Stimulated activated CD8-positive, alpha-beta memory T cell treated with anti-CD3 and anti-CD28 coated beads, Interleukin-12 subunit alpha, Interleukin-12 subunit beta, amount 100 ng/mL, for 4 hours (primary cell): ENCODE measurements around the gene COL20A1.
"Not testable (repeated sequence)": the region's sequence is repeated elsewhere in the genome, so short reads cannot be mapped to it uniquely, and the experiment has no call there.

Source experiments
- DNase-seq: peaks from one replicate; pipeline ENCODE4 v3.0.0-alpha.2; 2020; ENCODE audit warnings: low read depth

COL20A1 gene

GRCh38 chr20:63377256-63377941 is 84.4 kb downstream of the COL20A1 start:
- no peak for DNase-seq

GRCh38 chr20:63377951-63378381 is 85.0 kb downstream of the COL20A1 start:
- DNase-seq: no peak

GRCh38 chr20:63378626-63379025 is 85.6 kb downstream of the COL20A1 start:
- no peak for DNase-seq

GRCh38 chr20:63379296-63379695 is 86.3 kb downstream of the COL20A1 start:
- DNase-seq: no peak

DNA sequence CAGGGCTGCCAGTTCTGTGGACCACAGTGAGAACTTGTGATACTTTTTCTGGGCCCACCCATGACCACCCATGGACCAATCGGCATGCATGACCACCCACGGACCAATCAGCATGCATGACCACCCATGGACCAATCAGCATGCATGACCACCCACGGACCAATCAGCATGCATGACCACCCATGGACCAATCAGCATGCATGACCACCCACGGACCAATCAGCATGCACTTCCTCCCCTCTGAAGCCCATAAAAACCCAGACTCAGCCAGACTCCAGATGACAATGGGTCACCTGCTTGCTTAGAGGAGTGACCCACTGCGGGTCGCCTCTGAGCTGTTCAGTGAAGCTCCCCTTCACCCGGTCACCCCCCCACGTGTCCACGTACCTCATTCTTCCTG is 86.9 kb downstream of the COL20A1 start:
- not testable (repeated sequence) for DNase-seq

DNA sequence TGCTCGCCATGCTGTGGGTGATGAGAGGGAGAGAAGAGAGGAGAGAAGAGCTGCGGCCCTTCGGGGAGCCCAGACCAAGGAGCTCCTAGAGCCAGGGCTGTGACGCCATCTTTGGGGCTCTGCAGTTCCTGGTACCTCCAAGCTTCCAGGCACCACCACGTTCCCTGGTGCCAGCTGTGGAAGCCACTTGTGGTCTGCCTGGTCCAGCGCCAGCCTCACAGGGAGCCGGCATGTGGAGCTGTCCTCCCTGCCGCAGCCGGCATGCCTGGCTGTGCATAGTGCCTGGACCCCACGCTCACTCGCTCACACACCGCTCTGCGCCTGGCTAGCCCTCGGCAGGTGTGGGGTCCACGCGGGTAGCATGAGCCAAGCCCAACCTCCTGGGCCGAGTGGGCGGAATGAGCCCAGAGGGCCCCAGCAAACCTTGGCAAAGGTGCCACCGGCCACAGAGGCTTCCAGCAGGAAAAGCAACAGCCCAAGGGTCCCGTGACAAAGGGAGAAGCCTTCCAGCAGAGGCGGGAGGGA is 87.4 kb downstream of the COL20A1 start:
- no peak for DNase-seq

DNA sequence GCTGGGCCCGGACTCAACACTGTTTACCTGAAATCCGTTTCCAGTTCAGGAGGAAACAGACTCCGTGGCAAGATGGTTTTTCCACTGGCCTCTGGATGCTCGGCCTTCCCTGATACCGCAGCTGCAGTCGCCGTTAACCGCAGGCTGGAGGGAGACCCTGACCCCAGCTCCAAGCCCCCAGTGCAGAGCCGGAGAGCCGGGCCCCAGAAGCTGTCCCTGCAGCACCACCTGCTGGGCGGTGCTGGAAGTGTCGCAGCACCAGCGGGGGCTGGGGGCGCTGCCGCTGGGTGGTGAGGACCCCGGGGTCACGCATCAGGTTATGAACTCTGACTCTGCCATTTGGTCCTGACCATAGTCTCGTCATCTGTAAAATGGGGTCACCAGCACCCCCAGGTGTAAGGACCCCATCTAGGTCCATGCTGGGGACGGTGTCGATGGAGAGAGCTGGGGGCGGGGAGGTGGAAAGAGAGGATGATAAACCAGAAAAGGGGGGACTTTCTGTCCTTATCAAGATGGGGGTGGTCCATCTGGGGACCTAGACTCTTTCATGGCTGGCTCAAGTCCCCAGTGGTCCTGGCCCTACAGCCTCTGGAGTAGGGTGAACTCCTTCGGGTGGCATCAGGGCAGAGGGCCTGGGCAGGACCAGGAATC is 88.9 kb downstream of the COL20A1 start:
- no peak for DNase-seq

DNA sequence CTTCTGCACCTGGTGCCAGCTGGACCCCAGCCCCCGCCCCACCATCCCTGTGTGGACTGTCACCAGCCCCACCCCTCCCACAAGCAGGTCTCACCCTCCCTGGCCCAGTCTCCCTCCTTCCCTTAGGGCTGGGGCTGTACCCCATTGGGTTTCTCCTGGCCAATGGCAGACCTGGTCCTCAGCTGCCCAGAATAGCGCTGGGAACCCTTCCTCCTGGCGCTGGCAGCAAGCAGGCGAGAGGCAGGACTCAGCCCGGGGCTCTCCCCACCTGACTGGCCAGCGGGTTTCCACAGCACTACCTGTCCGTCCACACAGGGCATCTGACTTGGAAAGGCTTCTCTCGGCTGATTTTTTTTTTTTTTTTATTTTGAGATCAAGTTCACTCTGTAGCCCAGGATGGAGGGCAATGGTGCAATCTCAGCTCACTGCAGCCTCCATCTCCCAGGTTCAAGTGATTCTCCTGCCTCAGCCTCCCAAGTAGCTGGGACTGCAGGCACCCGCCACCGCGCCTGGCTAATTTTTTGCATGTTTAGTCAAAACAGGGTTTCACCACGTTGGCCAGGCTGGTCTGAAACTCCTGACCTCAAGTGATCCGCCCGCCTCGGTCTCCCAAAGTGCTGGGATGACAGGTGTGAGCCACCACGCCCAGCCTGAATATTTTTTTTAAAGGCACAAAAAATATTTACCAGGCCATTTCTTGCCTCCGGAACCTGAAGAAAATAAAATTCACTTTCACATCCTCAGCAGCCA is 89.7 kb downstream of the COL20A1 start:
- no peak for DNase-seq

GRCh38 chr20:63383556-63383955 is 90.6 kb downstream of the COL20A1 start:
- DNase-seq: no peak

DNA sequence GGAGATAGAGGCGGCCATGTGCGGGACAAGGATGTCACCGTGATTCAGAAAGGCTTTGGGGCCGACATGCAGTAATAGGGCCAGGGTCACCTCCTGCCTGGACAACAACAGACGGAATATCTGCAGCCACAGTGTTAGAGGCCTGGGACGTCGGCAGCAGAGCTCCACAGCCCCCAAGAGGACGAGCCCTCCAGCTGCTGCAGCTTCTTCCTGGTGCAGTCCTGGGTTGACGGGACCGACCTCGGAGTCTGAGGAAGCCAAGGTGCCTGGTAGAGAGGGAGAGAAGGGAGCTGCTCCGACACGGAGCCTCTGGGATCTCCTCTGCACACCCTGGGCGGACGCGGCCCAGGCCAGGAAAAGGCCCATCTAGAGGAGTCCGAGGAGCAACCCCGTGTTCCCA is 91.3 kb downstream of the COL20A1 start:
- no peak for DNase-seq
